K562 (cell line): ENCODE data around the gene SMAD3. TPM values are rescaled to one million over a fixed set of nuclear protein-coding genes. Genes with fewer than 3 reads are reported as not detected.

Experiments used
- ATAC-seq: fragments of 200-7000 bp; cut with Tn5 transposase; 3 replicates; pipeline ENCODE4 v1.9.1; 2020; ENCODE audit warnings: moderate library complexity
- BruUV-seq: library from RNA; stranded (reverse); fragments of 400-500 nt; replicated peaks from 2 replicates; lab custom pipeline; 2021; lab: Mats Ljungman, UMichigan
- CTCF ChIA-PET: fragments of 300-600 bp; formaldehyde crosslinking; extraction: SDS; loops from one replicate; lab custom pipeline; 2021; ENCODE audit warnings: low intra/inter-chr PET ratio; lab: Yijun Ruan, JAX
- POLR2A ChIA-PET: fragments of 300-600, 350-650 bp; sonication (Branson Sonifier 250); formaldehyde crosslinking; extraction: SDS; loops from one replicate; lab custom pipeline; 2021; ENCODE audit warnings: antibody characterized with exemption, inconsistent platforms; lab: Yijun Ruan, JAX
- DNase-seq, 4 experiments: peaks; one replicate each; pipeline versions ENCODE4 v3.0.0 to v3.0.0-alpha.2; 2011 to 2018; ENCODE audit warnings: low spot score in 3 of 4, mixed read lengths in 3 of 4; ENCODE audit errors: extremely low read depth in 1 of 4
- FAIRE-seq: peaks from 2 replicates; lab custom pipeline; 2011; peaks lifted over from hg19 to GRCh38; lab: Jason Lieb, UNC
- H2AFZ ChIP-seq: 2 replicates; pipeline ENCODE4 v1.6.0; 2011; ENCODE audit warnings: low read depth, low read length, control low read depth, inconsistent platforms
- H3K27ac ChIP-seq: fragments of 200-600 bp; 3 replicates; pipeline ENCODE4 v1.8.0; 2011; ENCODE audit warnings: low read depth, mild to moderate bottlenecking, control low read depth, inconsistent platforms, low read length, moderate library complexity, mixed read lengths; ENCODE audit errors: extremely low read depth
- H3K27me3 ChIP-seq, 2 experiments: fragments of 300-600 bp in 1 of 2; 2 replicates in 1 of 2; 3 replicates in 1 of 2; pipeline versions ENCODE4 v1.6.0 to v1.8.0; 2011; ENCODE audit warnings: inconsistent platforms in 2 of 2, low read length in 2 of 2, mild to moderate bottlenecking in 1 of 2, mixed read lengths in 1 of 2, moderate library complexity in 1 of 2; ENCODE audit not compliant: control insufficient read depth in 2 of 2, insufficient read depth in 2 of 2
- H3K36me3 ChIP-seq: fragments of 300-600 bp; 3 replicates; pipeline ENCODE4 v1.8.0; 2011; ENCODE audit warnings: mild to moderate bottlenecking, low read length, inconsistent platforms; ENCODE audit not compliant: control insufficient read depth, insufficient read depth
- H3K4me1 ChIP-seq, 2 experiments: fragments of 200-600 bp in 1 of 2; replicated peaks in 1 of 2; 2 replicates in 1 of 2; 3 replicates in 1 of 2; pipeline versions ENCODE4 v1.5.1 to v1.8.0; 2011; ENCODE audit warnings: inconsistent platforms in 2 of 2, low read length in 2 of 2, mild to moderate bottlenecking in 1 of 2, mixed read lengths in 1 of 2, moderate library complexity in 1 of 2; ENCODE audit not compliant: control insufficient read depth in 2 of 2, insufficient read depth in 2 of 2
- H3K4me2 ChIP-seq: 2 replicates; pipeline ENCODE4 v1.6.1; 2011; ENCODE audit warnings: low read length, control low read depth, inconsistent platforms, mixed read lengths; ENCODE audit not compliant: insufficient read depth
- H3K4me3 ChIP-seq: fragments of 200-600 bp; sonication (generic), shearing (Covaris generic); 2 replicates; pipeline ENCODE4 v1.5.1; 2016; ENCODE audit warnings: control low read depth, inconsistent platforms
- H3K79me2 ChIP-seq: fragments of 200-600 bp; 3 replicates; pipeline ENCODE4 v1.8.0; 2011; ENCODE audit warnings: low read length, inconsistent platforms; ENCODE audit not compliant: control insufficient read depth, insufficient read depth
- H3K9ac ChIP-seq, 2 experiments: 2 replicates each; pipeline versions ENCODE4 v1.6.0 to v1.6.1; 2011; ENCODE audit warnings: low read depth in 2 of 2, low read length in 2 of 2, control low read depth in 1 of 2, inconsistent platforms in 1 of 2, mild to moderate bottlenecking in 1 of 2, mixed read lengths in 1 of 2; ENCODE audit not compliant: insufficient read depth in 1 of 2
- H3K9me1 ChIP-seq: one replicate; pipeline ENCODE4 v1.6.0; 2011; ENCODE audit warnings: inconsistent platforms, mild to moderate bottlenecking, low read length, moderate library complexity; ENCODE audit not compliant: control insufficient read depth, insufficient read depth
- H3K9me3 ChIP-seq: replicated peaks from 2 replicates; pipeline ENCODE4 v1.5.1; 2011; ENCODE audit warnings: low read depth, low read length, inconsistent platforms; ENCODE audit not compliant: control insufficient read depth, insufficient read depth
- H4K20me1 ChIP-seq: replicated peaks from 2 replicates; pipeline ENCODE4 v1.6.1; 2011; ENCODE audit warnings: low read length, inconsistent platforms, mixed read lengths; ENCODE audit not compliant: control insufficient read depth, insufficient read depth
- GTF2A2 ChIP-seq: IDR thresholded peaks from 2 replicates; pipeline ENCODE4 v1.6.1; 2016; ENCODE audit warnings: mild to moderate bottlenecking, missing genetic modification characterization, missing compliant biosample characterization
- KLF13 ChIP-seq: fragments of 450-650 bp; IDR thresholded peaks from 2 replicates; pipeline ENCODE4 v1.6.1; 2016; ENCODE audit warnings: missing genetic modification characterization, low read depth, mild to moderate bottlenecking, missing compliant biosample characterization, moderate library complexity, borderline replicate concordance
- MAFK ChIP-seq: IDR thresholded peaks from 2 replicates; pipeline ENCODE4 v1.6.1; 2011; ENCODE audit warnings: low read length, improper control_type of control experiment
- NUFIP1 ChIP-seq: fragments of 450-650 bp; IDR thresholded peaks from 2 replicates; pipeline ENCODE4 v1.6.1; 2018; ENCODE audit not compliant: partially characterized antibody
- WGBS: fragments of 100-300 bp; shearing (Covaris generic); methylation state at CpG from one replicate; pipeline ENCODE4 v1.1.6; 2016; ENCODE audit warnings: low coverage, mixed read lengths; ENCODE audit not compliant: insufficient coverage; ENCODE audit errors: missing lambda C conversion rate; 5-methylcytosine and 5-hydroxymethylcytosine counted together
- in situ Hi-C: fragments of 300-500 bp; cut with MboI; formaldehyde crosslinking; loops from 4 replicates; pipeline ENCODE4 v1.15.0; 2018; ENCODE audit warnings: inconsistent platforms, mixed read lengths
- intact Hi-C: fragments of 100-400 bp; cut with micrococcal nuclease; formaldehyde crosslinking; loops from 2 replicates; pipeline ENCODE4 v1.14.2; 2022
- polyA plus RNA-seq, 8 experiments: library from polyadenylated mRNA; depleted of rRNA in 4 of 8; stranded (reverse) in 5 of 8; unstranded in 3 of 8; fragments of >200 nt; fragmentation: Nextera tagmentation in 2 of 8; fragmentation: Illumina TruSeq in 1 of 8; extraction: Ambion mirVana in 2 of 8; extraction: Trizol in 1 of 8; gene quantifications; 2 replicates each; pipeline versions ENCODE4 v1.2.1 to v1.2.3, GENCODE V29; 2011 to 2014; ENCODE audit warnings: inconsistent platforms in 1 of 8, missing spikeins in 1 of 8
- total RNA-seq, 7 experiments: library from RNA; depleted of rRNA in 6 of 7; stranded (reverse); fragments of >200 nt in 6 of 7; fragmentation: Illumina TruSeq in 2 of 7; extraction: Trizol in 2 of 7; gene quantifications; 2 replicates each; pipeline versions ENCODE4 v1.2.1 to v1.2.3, GENCODE V29; 2011 to 2021; ENCODE audit warnings: low replicate concordance in 1 of 7
- TF ChIP-seq, protein P1 (sequence below): sonication (generic); formaldehyde crosslinking; IDR thresholded peaks from 2 replicates; pipeline ENCODE4 v1.8.0; 2022; ENCODE audit warnings: mild to moderate bottlenecking, missing genetic modification reagents, borderline replicate concordance
- TF ChIP-seq, protein P2 (sequence below): fragments of 450-650 bp; conservative IDR thresholded peaks from 2 replicates; pipeline ENCODE4 v1.6.1; 2016; ENCODE audit warnings: missing genetic modification characterization, low read depth, mild to moderate bottlenecking, control low read depth, missing compliant biosample characterization
- TF ChIP-seq, protein P3 (sequence below): fragments of 250-450 bp; sonication (Bioruptor Pico); IDR thresholded peaks from 2 replicates; pipeline ENCODE4 v1.5.0; 2022; ENCODE audit warnings: mild to moderate bottlenecking
- TF ChIP-seq, protein P4 (sequence below): IDR thresholded peaks from 2 replicates; pipeline ENCODE4 v1.6.1; 2016; ENCODE audit warnings: missing genetic modification characterization, missing compliant biosample characterization
- TF ChIP-seq, protein P5 (sequence below): sonication (generic); formaldehyde crosslinking; IDR thresholded peaks from 2 replicates; pipeline ENCODE4 v1.8.1; 2023; ENCODE audit warnings: mild to moderate bottlenecking, missing genetic modification reagents

Gene SMAD3
- total and polyA plus RNA-seq, 9 of the 15 experiments (the other 6 are each of a cell fraction or from before 2014, with no cell fraction given), result 4.3 to 39.2 (median 11.1) TPM

DNA sequence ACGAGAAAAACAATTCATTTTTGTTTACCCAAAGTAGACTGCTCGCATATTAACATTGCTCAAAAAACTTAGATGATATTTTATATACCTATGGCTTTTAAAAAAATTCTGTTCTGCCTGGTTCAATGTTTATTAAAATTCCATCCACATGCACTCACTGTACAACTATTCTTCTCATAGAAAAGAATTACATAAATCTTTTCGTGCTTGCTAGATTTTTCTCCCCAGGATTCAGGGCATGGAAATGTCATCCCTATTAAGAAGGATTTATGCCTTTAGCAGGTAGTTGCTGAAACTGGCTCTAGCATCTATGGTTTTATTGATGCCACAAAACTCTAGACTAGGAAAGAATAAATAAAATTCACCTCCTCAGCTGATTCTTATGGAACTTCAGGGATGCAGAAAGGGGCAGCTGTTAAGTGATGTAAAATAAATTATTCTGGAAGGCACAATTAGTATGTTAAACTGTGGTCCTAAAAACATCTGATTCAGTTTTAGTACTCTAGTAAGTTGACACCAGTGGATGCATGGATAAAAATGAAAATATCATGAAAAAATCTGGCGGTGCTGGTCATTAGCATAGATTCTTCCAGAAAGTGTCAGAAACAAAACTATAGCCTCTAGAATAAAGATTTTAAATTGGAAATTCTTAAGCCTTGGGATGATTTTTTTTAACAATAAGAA is 147.4 kb downstream of the SMAD3 start (continued):
- TF ChIP-seq, protein P1, sequence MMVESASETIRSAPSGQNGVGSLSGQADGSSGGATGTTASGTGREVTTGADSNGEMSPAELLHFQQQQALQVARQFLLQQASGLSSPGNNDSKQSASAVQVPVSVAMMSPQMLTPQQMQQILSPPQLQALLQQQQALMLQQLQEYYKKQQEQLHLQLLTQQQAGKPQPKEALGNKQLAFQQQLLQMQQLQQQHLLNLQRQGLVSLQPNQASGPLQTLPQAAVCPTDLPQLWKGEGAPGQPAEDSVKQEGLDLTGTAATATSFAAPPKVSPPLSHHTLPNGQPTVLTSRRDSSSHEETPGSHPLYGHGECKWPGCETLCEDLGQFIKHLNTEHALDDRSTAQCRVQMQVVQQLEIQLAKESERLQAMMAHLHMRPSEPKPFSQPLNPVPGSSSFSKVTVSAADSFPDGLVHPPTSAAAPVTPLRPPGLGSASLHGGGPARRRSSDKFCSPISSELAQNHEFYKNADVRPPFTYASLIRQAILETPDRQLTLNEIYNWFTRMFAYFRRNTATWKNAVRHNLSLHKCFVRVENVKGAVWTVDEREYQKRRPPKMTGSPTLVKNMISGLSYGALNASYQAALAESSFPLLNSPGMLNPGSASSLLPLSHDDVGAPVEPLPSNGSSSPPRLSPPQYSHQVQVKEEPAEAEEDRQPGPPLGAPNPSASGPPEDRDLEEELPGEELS (CRISPR knock-in tag), result no peak
- TF ChIP-seq, protein P2, sequence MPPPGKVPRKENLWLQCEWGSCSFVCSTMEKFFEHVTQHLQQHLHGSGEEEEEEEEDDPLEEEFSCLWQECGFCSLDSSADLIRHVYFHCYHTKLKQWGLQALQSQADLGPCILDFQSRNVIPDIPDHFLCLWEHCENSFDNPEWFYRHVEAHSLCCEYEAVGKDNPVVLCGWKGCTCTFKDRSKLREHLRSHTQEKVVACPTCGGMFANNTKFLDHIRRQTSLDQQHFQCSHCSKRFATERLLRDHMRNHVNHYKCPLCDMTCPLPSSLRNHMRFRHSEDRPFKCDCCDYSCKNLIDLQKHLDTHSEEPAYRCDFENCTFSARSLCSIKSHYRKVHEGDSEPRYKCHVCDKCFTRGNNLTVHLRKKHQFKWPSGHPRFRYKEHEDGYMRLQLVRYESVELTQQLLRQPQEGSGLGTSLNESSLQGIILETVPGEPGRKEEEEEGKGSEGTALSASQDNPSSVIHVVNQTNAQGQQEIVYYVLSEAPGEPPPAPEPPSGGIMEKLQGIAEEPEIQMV, result no peak
- TF ChIP-seq GTF2A2 (tag), result no peak

DNA sequence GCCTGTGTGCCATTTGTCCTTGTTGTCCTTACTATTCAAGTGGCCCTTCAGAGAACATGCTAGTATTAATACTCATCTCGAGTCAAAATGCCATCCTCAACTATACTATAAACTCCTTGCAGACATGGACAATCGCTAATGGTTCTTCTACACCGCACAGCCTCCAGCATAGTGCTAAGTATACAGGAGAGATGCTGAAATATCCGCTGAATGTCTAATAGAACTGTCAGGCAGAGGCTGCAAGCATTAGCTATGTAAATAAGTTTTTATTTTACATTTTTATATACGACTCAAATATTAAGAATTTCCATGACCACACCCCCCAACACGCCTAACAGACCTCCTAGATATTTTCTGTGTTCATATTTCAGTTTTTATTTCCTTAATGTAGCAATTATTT is 149.7 kb downstream of the SMAD3 start:
- no TSS peak for BruUV-seq
- Histone ChIP-seq H4K20me1 (no peaks in the 10 kb centered on the region), H3K4me2 (no peak overlapping the region), H3K27me3 (no peaks in the 10 kb centered on the region), H2AFZ (no peak overlapping the region), H3K27ac (no peak overlapping the region), H3K9me1 (no peaks in the 10 kb centered on the region), H3K79me2 (no peaks in the 10 kb centered on the region), H3K9me3 (no peaks in the 10 kb centered on the region), H3K4me1 (no peaks in the 10 kb centered on the region), H3K4me3 (no peak overlapping the region), H3K36me3 (peaks cover 19% of the 10 kb centered on the region), H3K9ac (no peak overlapping the region)
- ChIA-PET CTCF (no interaction called here), POLR2A (no interaction called here)
- DNase-seq, result no peak
- in situ Hi-C loops, result no loop called here
- intact Hi-C loops, result no loop called here
- WGBS, result 79% methylated on average over 6 of the region's 6 CpGs
- no peak for FAIRE-seq
- ATAC-seq, result no peak
- TF ChIP-seq NUFIP1, result no peak
- TF ChIP-seq, protein P3, sequence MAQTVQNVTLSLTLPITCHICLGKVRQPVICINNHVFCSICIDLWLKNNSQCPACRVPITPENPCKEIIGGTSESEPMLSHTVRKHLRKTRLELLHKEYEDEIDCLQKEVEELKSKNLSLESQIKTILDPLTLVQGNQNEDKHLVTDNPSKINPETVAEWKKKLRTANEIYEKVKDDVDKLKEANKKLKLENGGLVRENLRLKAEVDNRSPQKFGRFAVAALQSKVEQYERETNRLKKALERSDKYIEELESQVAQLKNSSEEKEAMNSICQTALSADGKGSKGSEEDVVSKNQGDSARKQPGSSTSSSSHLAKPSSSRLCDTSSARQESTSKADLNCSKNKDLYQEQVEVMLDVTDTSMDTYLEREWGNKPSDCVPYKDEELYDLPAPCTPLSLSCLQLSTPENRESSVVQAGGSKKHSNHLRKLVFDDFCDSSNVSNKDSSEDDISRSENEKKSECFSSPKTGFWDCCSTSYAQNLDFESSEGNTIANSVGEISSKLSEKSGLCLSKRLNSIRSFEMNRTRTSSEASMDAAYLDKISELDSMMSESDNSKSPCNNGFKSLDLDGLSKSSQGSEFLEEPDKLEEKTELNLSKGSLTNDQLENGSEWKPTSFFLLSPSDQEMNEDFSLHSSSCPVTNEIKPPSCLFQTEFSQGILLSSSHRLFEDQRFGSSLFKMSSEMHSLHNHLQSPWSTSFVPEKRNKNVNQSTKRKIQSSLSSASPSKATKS (CRISPR knock-in tag), result no peak
- TF ChIP-seq, protein P4, sequence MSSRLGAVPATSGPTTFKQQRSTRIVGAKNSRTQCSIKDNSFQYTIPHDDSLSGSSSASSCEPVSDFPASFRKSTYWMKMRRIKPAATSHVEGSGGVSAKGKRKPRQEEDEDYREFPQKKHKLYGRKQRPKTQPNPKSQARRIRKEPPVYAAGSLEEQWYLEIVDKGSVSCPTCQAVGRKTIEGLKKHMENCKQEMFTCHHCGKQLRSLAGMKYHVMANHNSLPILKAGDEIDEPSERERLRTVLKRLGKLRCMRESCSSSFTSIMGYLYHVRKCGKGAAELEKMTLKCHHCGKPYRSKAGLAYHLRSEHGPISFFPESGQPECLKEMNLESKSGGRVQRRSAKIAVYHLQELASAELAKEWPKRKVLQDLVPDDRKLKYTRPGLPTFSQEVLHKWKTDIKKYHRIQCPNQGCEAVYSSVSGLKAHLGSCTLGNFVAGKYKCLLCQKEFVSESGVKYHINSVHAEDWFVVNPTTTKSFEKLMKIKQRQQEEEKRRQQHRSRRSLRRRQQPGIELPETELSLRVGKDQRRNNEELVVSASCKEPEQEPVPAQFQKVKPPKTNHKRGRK (tag), result no peak
- TF ChIP-seq MAFK, result no peak
- no peak for TF ChIP-seq KLF13 (tag)
- TF ChIP-seq, protein P5, sequence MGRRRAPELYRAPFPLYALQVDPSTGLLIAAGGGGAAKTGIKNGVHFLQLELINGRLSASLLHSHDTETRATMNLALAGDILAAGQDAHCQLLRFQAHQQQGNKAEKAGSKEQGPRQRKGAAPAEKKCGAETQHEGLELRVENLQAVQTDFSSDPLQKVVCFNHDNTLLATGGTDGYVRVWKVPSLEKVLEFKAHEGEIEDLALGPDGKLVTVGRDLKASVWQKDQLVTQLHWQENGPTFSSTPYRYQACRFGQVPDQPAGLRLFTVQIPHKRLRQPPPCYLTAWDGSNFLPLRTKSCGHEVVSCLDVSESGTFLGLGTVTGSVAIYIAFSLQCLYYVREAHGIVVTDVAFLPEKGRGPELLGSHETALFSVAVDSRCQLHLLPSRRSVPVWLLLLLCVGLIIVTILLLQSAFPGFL (CRISPR knock-in tag), result no peak
